Measurements from ENCODE around the gene LAMA2.

GRCh38 chr6:128860782-128861181 is 22.2 kb upstream of the LAMA2 start:
- TF ChIP-seq CTCF (IDR thresholded peaks at IDR 0.05; ENCODE audit: low read length) (no peak), EZH2 (IDR thresholded peaks at IDR 0.05; ENCODE audit: borderline replicate concordance, low read length) (no peak)
